BJ (cell line): ENCODE measurements around the gene PTCHD1. TPM values are rescaled to one million over a fixed set of nuclear protein-coding genes. Genes with fewer than 3 reads are reported as not detected.

Experiments used
- CTCF ChIA-PET: fragments of 350-600 bp; formaldehyde crosslinking; extraction: SDS; loops from one replicate; lab custom pipeline; 2021; ENCODE audit warnings: antibody characterized with exemption, inconsistent platforms; lab: Yijun Ruan, JAX
- POLR2A ChIA-PET: fragments of 300-600 bp; sonication (Branson Sonifier 250); formaldehyde crosslinking; extraction: SDS; loops from one replicate; lab custom pipeline; 2021; ENCODE audit warnings: antibody characterized with exemption; lab: Charles Lee
- DNase-seq: peaks from one replicate; pipeline ENCODE4 v3.0.0-alpha.2; 2011; ENCODE audit warnings: low read depth
- H3K27me3 ChIP-seq: 2 replicates; pipeline ENCODE4 v1.6.0; 2011; ENCODE audit warnings: low read length; ENCODE audit not compliant: control insufficient read depth, insufficient read depth
- H3K36me3 ChIP-seq: 2 replicates; pipeline ENCODE4 v1.5.1; 2011; ENCODE audit warnings: low read length; ENCODE audit not compliant: control insufficient read depth, insufficient read depth
- H3K4me3 ChIP-seq: 2 replicates; pipeline ENCODE4 v1.5.1; 2011; ENCODE audit warnings: low read depth, mild to moderate bottlenecking, control low read depth, low read length
- CTCF ChIP-seq: IDR thresholded peaks from 2 replicates; pipeline ENCODE4 v1.5.1; 2011; ENCODE audit warnings: low read depth, mild to moderate bottlenecking, control low read depth, inconsistent platforms, low read length, moderate library complexity; ENCODE audit not compliant: insufficient read depth
- polyA plus RNA-seq: library from polyadenylated mRNA; depleted of rRNA; stranded (reverse); fragments of >200 nt; gene quantifications from 2 replicates; pipeline ENCODE4 v1.2.3, GENCODE V29; 2011

Gene PTCHD1
- polyA plus RNA-seq, 1 experiment = not detected

GRCh38 chrX:23435108-23435507 lies 100.5 kb downstream of the PTCHD1 start:
- ChIA-PET POLR2A (no interaction called here), CTCF (no interaction called here)
- H3K4me3 ChIP-seq = no peak overlapping the region
- no peak for DNase-seq
- H3K27me3 ChIP-seq = no peaks in the 10 kb centered on the region
- no peaks in the 10 kb centered on the region for H3K36me3 ChIP-seq
- TF ChIP-seq CTCF = no peak

- ChIA-PET POLR2A (no interaction called here), CTCF (no interaction called here)
- no peak for TF ChIP-seq CTCF
- no peak overlapping the region for H3K4me3 ChIP-seq
- no peaks in the 10 kb centered on the region for H3K27me3 ChIP-seq
- H3K36me3 ChIP-seq = no peaks in the 10 kb centered on the region
- DNase-seq = no peak
Measured at GRCh38 chrX:23435575-23435974, 100.9 kb downstream of the PTCHD1 start.

GRCh38 chrX:23436875-23437274 lies 102.2 kb downstream of the PTCHD1 start:
- ChIA-PET POLR2A (no interaction called here), CTCF (no interaction called here)
- DNase-seq = no peak
- Histone ChIP-seq H3K36me3 (no peaks in the 10 kb centered on the region), H3K4me3 (no peak overlapping the region), H3K27me3 (no peaks in the 10 kb centered on the region)
- TF ChIP-seq CTCF = no peak

- ChIA-PET POLR2A (no interaction called here), CTCF (no interaction called here)
- Histone ChIP-seq H3K27me3 (no peaks in the 10 kb centered on the region), H3K36me3 (no peaks in the 10 kb centered on the region), H3K4me3 (no peak overlapping the region)
- DNase-seq = no peak
- TF ChIP-seq CTCF = no peak
Measured at GRCh38 chrX:23451266-23451665, 116.6 kb downstream of the PTCHD1 start.
